PC-3 (cell line): ENCODE data around the gene SLC10A7. TPM values are rescaled to one million over a fixed set of nuclear protein-coding genes. Genes with fewer than 3 reads are reported as not detected.
A peak's percentile ranks its signal among the peaks of the same experiment; 100 is the strongest.

ENCODE experiments used
- ATAC-seq: fragments of 200-7000 bp; cut with Tn5 transposase; 2 replicates; pipeline ENCODE4 v1.9.1; 2020; ENCODE audit warnings: mild to moderate bottlenecking, moderate library complexity
- BruUV-seq: library from RNA; stranded (reverse); fragments of 400-500 nt; replicated peaks from 2 replicates; lab custom pipeline; 2021; lab: Mats Ljungman, UMichigan
- CTCF ChIA-PET: fragments of 300-600 bp; sonication (Branson Sonifier 250); formaldehyde crosslinking; loops from one replicate; lab custom pipeline; 2022; ENCODE audit warnings: antibody characterized with exemption; lab: Charles Lee
- POLR2A ChIA-PET: fragments of 300-600 bp; sonication (Branson Sonifier 250); formaldehyde crosslinking; loops from one replicate; lab custom pipeline; 2022; ENCODE audit warnings: antibody characterized with exemption; ENCODE audit not compliant: unreplicated experiment; lab: Charles Lee
- DNase-seq: peaks from one replicate; pipeline ENCODE4 v3.0.0-alpha.2; 2015
- H2AFZ ChIP-seq: fragments of 300-600 bp; sonication (generic); 2 replicates; pipeline ENCODE4 v1.6.0; 2016; ENCODE audit warnings: antibody characterized with exemption, low read length
- H3F3A ChIP-seq: fragments of 300-600 bp; sonication (generic); one replicate; pipeline ENCODE4 v1.6.0; 2017; ENCODE audit warnings: antibody characterized with exemption, low read length, control low read depth, mild to moderate bottlenecking; ENCODE audit not compliant: unreplicated experiment
- H3K27ac ChIP-seq: fragments of 300-600 bp; sonication (generic); 2 replicates; pipeline ENCODE4 v1.5.1; 2016; ENCODE audit warnings: mild to moderate bottlenecking, low read length
- H3K27me3 ChIP-seq: fragments of 300-600 bp; sonication (generic); 2 replicates; pipeline ENCODE4 v1.6.1; 2016; ENCODE audit warnings: low read length, mixed read lengths
- H3K36me3 ChIP-seq: fragments of 300-600 bp; sonication (generic); 2 replicates; pipeline ENCODE4 v1.6.1; 2016; ENCODE audit warnings: low read depth, mixed run types, low read length, mixed read lengths
- H3K4me1 ChIP-seq: fragments of 300-600 bp; sonication (generic); 2 replicates; pipeline ENCODE4 v1.5.1; 2016; ENCODE audit warnings: low read length; ENCODE audit not compliant: insufficient read depth
- H3K4me2 ChIP-seq: fragments of 300-600 bp; sonication (generic); 2 replicates; pipeline ENCODE4 v1.6.0; 2016; ENCODE audit warnings: low read length
- H3K4me3 ChIP-seq: fragments of 300-600 bp; sonication (generic); 2 replicates; pipeline ENCODE4 v1.5.1; 2016; ENCODE audit warnings: mild to moderate bottlenecking, low read length, mixed read lengths
- H3K79me2 ChIP-seq: fragments of 300-600 bp; sonication (generic); 2 replicates; pipeline ENCODE4 v1.6.1; 2017; ENCODE audit warnings: low read length, mixed read lengths
- H3K9ac ChIP-seq: fragments of 300-600 bp; sonication (generic); 2 replicates; pipeline ENCODE4 v1.6.0; 2016; ENCODE audit warnings: mild to moderate bottlenecking, low read length
- H3K9me2 ChIP-seq: fragments of 300-600 bp; sonication (generic); replicated peaks from 2 replicates; pipeline ENCODE4 v1.6.1; 2016; ENCODE audit warnings: mixed run types, low read length, mixed read lengths
- H3K9me3 ChIP-seq: fragments of 300-600 bp; sonication (generic); 2 replicates; pipeline ENCODE4 v1.6.1; 2016; ENCODE audit warnings: low read length, mixed read lengths
- H4K20me1 ChIP-seq: fragments of 300-600 bp; sonication (generic); 2 replicates; pipeline ENCODE4 v1.6.1; 2016; ENCODE audit warnings: low read length, mixed read lengths
- CTCF ChIP-seq: fragments of 300-600 bp; sonication (generic); conservative IDR thresholded peaks from 2 replicates; pipeline ENCODE4 v1.5.1; 2017; ENCODE audit warnings: antibody characterized with exemption, low read depth, mild to moderate bottlenecking, low read length
- EZH2 ChIP-seq: fragments of 300-600 bp; sonication (generic); IDR thresholded peaks from one replicate; pipeline ENCODE4 v1.6.1; 2017; ENCODE audit warnings: antibody characterized with exemption, mild to moderate bottlenecking, low read length; ENCODE audit not compliant: unreplicated experiment
- EZH2phosphoT487 ChIP-seq: fragments of 300-600 bp; sonication (generic); IDR thresholded peaks from 2 replicates; pipeline ENCODE4 v1.6.1; 2018; ENCODE audit warnings: mild to moderate bottlenecking, antibody characterized with exemption, low read length, borderline replicate concordance
- intact Hi-C: fragments of 100-400 bp; cut with micrococcal nuclease; formaldehyde crosslinking; loops from 2 replicates; pipeline ENCODE4 v1.9.0; 2023
- total RNA-seq: library from RNA; depleted of rRNA; stranded (reverse); fragments of >200 nt; gene quantifications from 2 replicates; pipeline ENCODE4 v1.2.3, GENCODE V29; 2014

SLC10A7 gene
- total RNA-seq, 1 experiment from 2014 or later = 9.1 TPM

- no peaks in the 10 kb centered on the region for H3K9me3 ChIP-seq
- H3K36me3 ChIP-seq = no peaks in the 10 kb centered on the region
- ATAC-seq = no peak
Measured at GRCh38 chr4:146522869-146523205, 1.1 kb upstream of the SLC10A7 start.

GRCh38 chr4:146522098-146522868, 543 bp upstream of the SLC10A7 start:
- Histone ChIP-seq H3K79me2 (peaks cover 38% of the 10 kb centered on the region), H3K27me3 (no peaks in the 10 kb centered on the region), H2AFZ (peak overlapping the region; percentile 100), H3F3A (no peaks in the 10 kb centered on the region), H3K27ac (no peak overlapping the region), H3K36me3 (no peaks in the 10 kb centered on the region), H3K4me3 (peak overlapping the region; percentile 93), H4K20me1 (no peaks in the 10 kb centered on the region), H3K4me1 (peaks cover 15% of the 10 kb centered on the region; the same call in 1 of the 2 replicates), H3K9me2 (no peaks in the 10 kb centered on the region), H3K9me3 (no peaks in the 10 kb centered on the region), H3K9ac (peak overlapping the region; percentile 85), H3K4me2 (peak overlapping the region; percentile 94)
- ChIA-PET CTCF (no interaction called here), POLR2A (interaction anchor here (0.5 to 0.7 kb wide), 2 partner anchors 51 to 134 kb away, joined by 3 read pairs; no protein-coding TSS in a partner anchor)
- DNase-seq (peak; percentile 85), ATAC-seq (peak; percentile 77)
- intact Hi-C loops = loop anchor here (10.0 kb wide), 1 partner anchor 393 kb away; no protein-coding TSS in a partner anchor
- no peak for TF ChIP-seq EZH2
- TF ChIP-seq EZH2phosphoT487 = no peak
- no peak for TF ChIP-seq CTCF
- TSS peak; percentile 61 for BruUV-seq

More at GRCh38 chr4:146522869-146523205, 1.1 kb upstream of the SLC10A7 start:
- Histone ChIP-seq H3K4me2 (peak overlapping the region; percentile 94), H3K27me3 (no peaks in the 10 kb centered on the region), H2AFZ (peak overlapping the region; percentile 100), H3K79me2 (peaks cover 34% of the 10 kb centered on the region), H3K27ac (no peak overlapping the region), H4K20me1 (no peaks in the 10 kb centered on the region), H3K9ac (peak overlapping the region; percentile 85), H3F3A (no peaks in the 10 kb centered on the region), H3K4me1 (peaks cover 15% of the 10 kb centered on the region; the same call in 1 of the 2 replicates), H3K9me2 (no peaks in the 10 kb centered on the region), H3K4me3 (peak overlapping the region; percentile 93)
- ChIA-PET POLR2A (interaction anchor here (0.5 to 0.7 kb wide), 3 partner anchors 51 to 1770 kb away, joined by 3 read pairs; no protein-coding TSS in a partner anchor), CTCF (no interaction called here)
- TF ChIP-seq EZH2 (no peak), CTCF (no peak), EZH2phosphoT487 (no peak)
- BruUV-seq = no TSS peak
- intact Hi-C loops = loop anchor here (10.0 kb wide), 1 partner anchor 392 kb away; no protein-coding TSS in a partner anchor
- peak; percentile 24 for DNase-seq
